Measurements from ENCODE around the gene ELOVL3. TPM values are rescaled to one million over a fixed set of nuclear protein-coding genes. Genes with fewer than 3 reads are reported as not detected.
A peak's percentile ranks its signal among the peaks of the same experiment; 100 is the strongest.

ELOVL3 gene
- under 1 TPM in 3 of 4 donors, not detected in 1; 0.25 to 0.54 (median 0.26) TPM for total RNA-seq
- under 1 TPM; 0.17 to 0.32 (median 0.26) TPM for polyA plus RNA-seq
- long read RNA-seq, donor 1: 0 reads
- long read RNA-seq, donor 2, partial matches to known transcripts: 0 of 1 reads
- long read RNA-seq, donor 2, other reads (novel, unspliced or antisense): 0 of 1 reads

GRCh38 chr10:102225646-102226541 is at the start of gene ELOVL3:
Gene ELOVL3, plus strand, starts transcription at chr10:102226299. Its CDS starts 250 bp downstream, at chr10:102226549.
- 3 to 5% (median 4%) methylated on average over 39 to 47 of the region's 47 CpGs for WGBS, 3 donors
- DNase-seq: peak; percentile 95 to 97
- Histone ChIP-seq H3K4me1 (peaks cover 22% of the 10 kb centered on the region), H3K9me3 (no peaks in the 10 kb centered on the region), H3K4me3 (peak within 1 kb of the TSS; percentile 59), H3K36me3 (ENCODE audit: insufficient read depth in 1 of 2, low read depth in 1 of 2) (no peaks in the 10 kb centered on the region), H3K27me3 (ENCODE audit: insufficient read depth in 3 of 3, low read length in 2 of 3) (no peaks in the 10 kb centered on the region), H3K27ac (peak within 1 kb of the TSS; percentile 75)
- ATAC-seq: peak; percentile 91 to 95 (median 93)
- no peak for TF ChIP-seq CTCF (IDR thresholded peaks at IDR 0.05)
- intact Hi-C loops (cut with DNase I): loop anchor here (2.0 to 10.0 kb wide), 2 partner anchors 51 to 55 kb away; no protein-coding TSS in a partner anchor

GRCh38 chr10:102184606-102185005 is 41.5 kb upstream of the ELOVL3 start:
- ATAC-seq (no peak), DNase-seq (no peak)
- Histone ChIP-seq H3K27me3 (ENCODE audit: insufficient read depth in 3 of 3, low read length in 2 of 3) (no peaks in the 10 kb centered on the region), H3K27ac (no peak overlapping the region), H3K4me3 (no peak overlapping the region), H3K9me3 (no peaks in the 10 kb centered on the region), H3K4me1 (no peaks in the 10 kb centered on the region), H3K36me3 (ENCODE audit: insufficient read depth in 1 of 2, low read depth in 1 of 2) (no peaks in the 10 kb centered on the region)
- WGBS, 3 donors: 87 to 90% (median 89%) methylated on average over 2 of the region's 2 CpGs
- intact Hi-C loops (cut with DNase I): no loop called here
- no peak for TF ChIP-seq CTCF (IDR thresholded peaks at IDR 0.05)

GRCh38 chr10:102185272-102185671 is 40.8 kb upstream of the ELOVL3 start:
- TF ChIP-seq CTCF (IDR thresholded peaks at IDR 0.05): no peak
- no peak for ATAC-seq
- no peaks in the 10 kb centered on the region for H3K4me1 ChIP-seq

GRCh38 chr10:102185811-102186527 is 40.1 kb upstream of the ELOVL3 start:
- Histone ChIP-seq H3K27me3 (ENCODE audit: insufficient read depth in 3 of 3, low read length in 2 of 3) (no peaks in the 10 kb centered on the region), H3K9me3 (no peaks in the 10 kb centered on the region), H3K4me1 (no peaks in the 10 kb centered on the region), H3K36me3 (ENCODE audit: insufficient read depth in 1 of 2, low read depth in 1 of 2) (no peaks in the 10 kb centered on the region), H3K27ac (no peak overlapping the region), H3K4me3 (no peak overlapping the region)
- intact Hi-C loops (cut with DNase I): no loop called here
- DNase-seq (no peak), ATAC-seq (no peak)
- TF ChIP-seq CTCF (IDR thresholded peaks at IDR 0.05): no peak
- WGBS, 3 donors: 51 to 53% (median 51%) methylated on average over 15 of the region's 15 CpGs

More at GRCh38 chr10:102185272-102185671, 40.8 kb upstream of the ELOVL3 start:
- Histone ChIP-seq H3K36me3 (ENCODE audit: insufficient read depth in 1 of 2, low read depth in 1 of 2) (no peaks in the 10 kb centered on the region), H3K9me3 (no peaks in the 10 kb centered on the region), H3K27ac (no peak overlapping the region), H3K27me3 (ENCODE audit: insufficient read depth in 3 of 3, low read length in 2 of 3) (no peaks in the 10 kb centered on the region), H3K4me3 (no peak overlapping the region)
- 55 to 70% (median 67%) methylated on average over 2 of the region's 2 CpGs for WGBS, 3 donors
- intact Hi-C loops (cut with DNase I): no loop called here
- no peak for DNase-seq

Measured in psoas muscle (tissue), 8 donors.